SU-DHL-6 (cell line): ENCODE results near the gene ESR1.

ENCODE experiments used
- EZH2phosphoT487 ChIP-seq: fragments of 200-600 bp; sonication (generic), shearing (Covaris generic); conservative IDR thresholded peaks from 2 replicates; pipeline ENCODE4 v1.6.1; 2018; ENCODE audit warnings: mild to moderate bottlenecking, antibody characterized with exemption, low read length, moderate library complexity, mixed read lengths
- TF ChIP-seq, protein P1 (sequence below): fragments of 200-600 bp; sonication (generic); IDR thresholded peaks from one replicate; pipeline ENCODE4 v1.5.1; 2017; ENCODE audit warnings: antibody characterized with exemption, mild to moderate bottlenecking, low read length, moderate library complexity; ENCODE audit not compliant: insufficient read depth, poor library complexity, severe bottlenecking

- TF ChIP-seq, protein P1, sequence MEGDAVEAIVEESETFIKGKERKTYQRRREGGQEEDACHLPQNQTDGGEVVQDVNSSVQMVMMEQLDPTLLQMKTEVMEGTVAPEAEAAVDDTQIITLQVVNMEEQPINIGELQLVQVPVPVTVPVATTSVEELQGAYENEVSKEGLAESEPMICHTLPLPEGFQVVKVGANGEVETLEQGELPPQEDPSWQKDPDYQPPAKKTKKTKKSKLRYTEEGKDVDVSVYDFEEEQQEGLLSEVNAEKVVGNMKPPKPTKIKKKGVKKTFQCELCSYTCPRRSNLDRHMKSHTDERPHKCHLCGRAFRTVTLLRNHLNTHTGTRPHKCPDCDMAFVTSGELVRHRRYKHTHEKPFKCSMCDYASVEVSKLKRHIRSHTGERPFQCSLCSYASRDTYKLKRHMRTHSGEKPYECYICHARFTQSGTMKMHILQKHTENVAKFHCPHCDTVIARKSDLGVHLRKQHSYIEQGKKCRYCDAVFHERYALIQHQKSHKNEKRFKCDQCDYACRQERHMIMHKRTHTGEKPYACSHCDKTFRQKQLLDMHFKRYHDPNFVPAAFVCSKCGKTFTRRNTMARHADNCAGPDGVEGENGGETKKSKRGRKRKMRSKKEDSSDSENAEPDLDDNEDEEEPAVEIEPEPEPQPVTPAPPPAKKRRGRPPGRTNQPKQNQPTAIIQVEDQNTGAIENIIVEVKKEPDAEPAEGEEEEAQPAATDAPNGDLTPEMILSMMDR, result no peak
- no peak for TF ChIP-seq EZH2phosphoT487
Observed at GRCh38 chr6:152057832-152058498, 250.5 kb downstream of the ESR1 start.
